ENCODE results near the gene ZNF276. TPM values are rescaled to one million over a fixed set of nuclear protein-coding genes. Genes with fewer than 3 reads are reported as not detected.

ZNF276 gene
- total and polyA plus RNA-seq, 2 donors (not counting 1 experiment from before 2014, with no cell fraction given) = 82.7 to 110 TPM

DNA sequence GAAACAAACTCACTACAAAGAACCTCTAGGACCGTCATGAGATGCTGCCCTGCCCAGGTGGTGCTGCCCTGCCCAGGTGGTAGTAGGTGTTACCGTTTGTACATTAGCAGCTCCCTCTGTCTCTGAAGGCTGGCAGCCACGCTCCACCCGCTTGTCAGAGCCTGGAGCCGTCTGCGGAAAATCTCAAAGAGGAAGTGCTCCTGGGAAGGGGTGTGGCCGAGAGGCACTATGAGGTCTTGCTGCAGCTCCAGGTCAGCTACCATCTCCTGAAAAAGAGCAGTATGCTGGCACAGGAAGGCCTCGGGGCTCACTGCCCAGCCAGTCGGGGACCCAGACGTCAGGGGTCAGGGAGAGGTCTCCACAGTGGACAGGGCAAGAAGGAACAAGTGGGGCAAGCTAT lies 28.3 kb downstream of the ZNF276 start:
- intact Hi-C loops (cut with micrococcal nuclease) = no loop called here
- DNase-seq = peak; percentile 33
- Histone ChIP-seq H3K4me1 (ENCODE audit: control insufficient read depth in 2 of 2, insufficient read depth in 2 of 2, low read length in 2 of 2) (peaks cover 4 to 6% of the 10 kb centered on the region in 2 donors), H3K9ac (ENCODE audit: low read length) (no peak overlapping the region), H3K4me3 (ENCODE audit: control extremely low read depth in 1 of 5, extremely low read depth in 1 of 5, insufficient read depth in 1 of 5, low read depth in 2 of 5, low read length in 4 of 5) (no peak overlapping the region), H3K79me2 (ENCODE audit: control insufficient read depth, insufficient read depth, low read length) (peaks cover 52% of the 10 kb centered on the region), H3K27ac (ENCODE audit: low read length in 2 of 2) (peak overlapping the region in 1 of 2 donors; percentile 36), H2AFZ (ENCODE audit: insufficient read depth, low read depth, low read length, poor library complexity, severe bottlenecking) (no peak overlapping the region), H3K36me3 (replicated peaks in 1 of 2; ENCODE audit: control extremely low read depth in 1 of 2, control insufficient read depth in 1 of 2, extremely low read depth in 1 of 2, insufficient read depth in 2 of 2, low read length in 1 of 2) (peaks cover 3 to 51% of the 10 kb centered on the region in 2 experiments), H3K27me3 (replicated peaks in 1 of 4; ENCODE audit: control extremely low read depth in 1 of 4, control insufficient read depth in 3 of 4, insufficient read depth in 4 of 4, low read length in 3 of 4) (no peaks in the 10 kb centered on the region), H3K4me2 (replicated peaks; ENCODE audit: low read depth, low read length, poor library complexity, severe bottlenecking) (peak overlapping the region; percentile 1), H4K20me1 (ENCODE audit: control insufficient read depth, insufficient read depth, low read length, poor library complexity, severe bottlenecking) (peaks cover 28% of the 10 kb centered on the region), H3K9me3 (ENCODE audit: control extremely low read depth in 1 of 3, control insufficient read depth in 2 of 3, insufficient read depth in 1 of 3, low read length in 2 of 3) (no peaks in the 10 kb centered on the region)
- ATAC-seq (ENCODE audit: low read depth) = peak; percentile 17
- Mint-ChIP-seq H3K27ac (no peak overlapping the region), H3K4me3 (no peak overlapping the region), H3K4me1 (peaks cover 8% of the 10 kb centered on the region), H3K27me3 (no peaks in the 10 kb centered on the region), H3K9me3 (ENCODE audit: insufficient read depth) (no peaks in the 10 kb centered on the region)
- CTCF ChIA-PET = interaction anchor here (4.1 kb wide), 1 partner anchor 111 kb away, joined by 13 read pairs; no protein-coding TSS in a partner anchor
- POLR2A ChIA-PET = no interaction called here
- no peak for TF ChIP-seq EZH2 (IDR thresholded peaks at IDR 0.05; ENCODE audit: borderline replicate concordance, insufficient read depth, low read depth, low read length, poor library complexity, severe bottlenecking)
- TF ChIP-seq, protein P1, sequence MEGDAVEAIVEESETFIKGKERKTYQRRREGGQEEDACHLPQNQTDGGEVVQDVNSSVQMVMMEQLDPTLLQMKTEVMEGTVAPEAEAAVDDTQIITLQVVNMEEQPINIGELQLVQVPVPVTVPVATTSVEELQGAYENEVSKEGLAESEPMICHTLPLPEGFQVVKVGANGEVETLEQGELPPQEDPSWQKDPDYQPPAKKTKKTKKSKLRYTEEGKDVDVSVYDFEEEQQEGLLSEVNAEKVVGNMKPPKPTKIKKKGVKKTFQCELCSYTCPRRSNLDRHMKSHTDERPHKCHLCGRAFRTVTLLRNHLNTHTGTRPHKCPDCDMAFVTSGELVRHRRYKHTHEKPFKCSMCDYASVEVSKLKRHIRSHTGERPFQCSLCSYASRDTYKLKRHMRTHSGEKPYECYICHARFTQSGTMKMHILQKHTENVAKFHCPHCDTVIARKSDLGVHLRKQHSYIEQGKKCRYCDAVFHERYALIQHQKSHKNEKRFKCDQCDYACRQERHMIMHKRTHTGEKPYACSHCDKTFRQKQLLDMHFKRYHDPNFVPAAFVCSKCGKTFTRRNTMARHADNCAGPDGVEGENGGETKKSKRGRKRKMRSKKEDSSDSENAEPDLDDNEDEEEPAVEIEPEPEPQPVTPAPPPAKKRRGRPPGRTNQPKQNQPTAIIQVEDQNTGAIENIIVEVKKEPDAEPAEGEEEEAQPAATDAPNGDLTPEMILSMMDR (IDR thresholded peaks at IDR 0.05) = no peak
- WGBS (ENCODE audit: insufficient coverage) = 42% methylated on average over 10 of the region's 10 CpGs

- peaks cover 45% of the 10 kb centered on the region for H3K4me1 Mint-ChIP-seq
- ATAC-seq (ENCODE audit: low read depth) (no peak), DNase-seq (no peak)
- no peak overlapping the region for H2AFZ ChIP-seq (ENCODE audit: insufficient read depth, low read depth, low read length, poor library complexity, severe bottlenecking)
- H3K4me3 ChIP-seq (ENCODE audit: control extremely low read depth in 1 of 5, extremely low read depth in 1 of 5, insufficient read depth in 1 of 5, low read depth in 2 of 5, low read length in 4 of 5) = no peak overlapping the region
- H3K27me3 Mint-ChIP-seq = no peaks in the 10 kb centered on the region
- CTCF ChIA-PET = no interaction called here
- H3K36me3 ChIP-seq (replicated peaks in 1 of 2; ENCODE audit: control extremely low read depth in 1 of 2, control insufficient read depth in 1 of 2, extremely low read depth in 1 of 2, insufficient read depth in 2 of 2, low read length in 1 of 2) = peaks cover under 1 to 39% of the 10 kb centered on the region in 2 experiments
- WGBS (ENCODE audit: insufficient coverage) = 83% methylated on average over 8 of the region's 26 CpGs
- peaks cover 30 to 43% of the 10 kb centered on the region in 2 donors for H3K4me1 ChIP-seq (ENCODE audit: control insufficient read depth in 2 of 2, insufficient read depth in 2 of 2, low read length in 2 of 2)
- intact Hi-C loops (cut with micrococcal nuclease) = loop anchor here (5.0 to 10.0 kb wide), 2 partner anchors 55 to 102 kb away; partner anchors contain the start of gene SPATA2L
- POLR2A ChIA-PET = no interaction called here
- no peaks in the 10 kb centered on the region for H3K9me3 ChIP-seq (ENCODE audit: control extremely low read depth in 1 of 3, control insufficient read depth in 2 of 3, insufficient read depth in 1 of 3, low read length in 2 of 3)
- H3K4me3 Mint-ChIP-seq = peak overlapping the region; percentile 49
- H3K27ac ChIP-seq (ENCODE audit: low read length in 2 of 2) = peak overlapping the region in 1 of 2 donors; percentile 70
- H3K27me3 ChIP-seq (replicated peaks in 1 of 4; ENCODE audit: control extremely low read depth in 1 of 4, control insufficient read depth in 3 of 4, insufficient read depth in 4 of 4, low read length in 3 of 4) = no peaks in the 10 kb centered on the region
- no peaks in the 10 kb centered on the region for H3K9me3 Mint-ChIP-seq (ENCODE audit: insufficient read depth)
- H4K20me1 ChIP-seq (ENCODE audit: control insufficient read depth, insufficient read depth, low read length, poor library complexity, severe bottlenecking) = peaks cover 13% of the 10 kb centered on the region
- peaks cover 92% of the 10 kb centered on the region for H3K79me2 ChIP-seq (ENCODE audit: control insufficient read depth, insufficient read depth, low read length)
- H3K27ac Mint-ChIP-seq = peak overlapping the region; percentile 92
- no peak for TF ChIP-seq EZH2 (IDR thresholded peaks at IDR 0.05; ENCODE audit: borderline replicate concordance, insufficient read depth, low read depth, low read length, poor library complexity, severe bottlenecking)
- TF ChIP-seq, protein P1 (IDR thresholded peaks at IDR 0.05) = no peak
- H3K4me2 ChIP-seq (replicated peaks; ENCODE audit: low read depth, low read length, poor library complexity, severe bottlenecking) = no peak overlapping the region
- no peak overlapping the region for H3K9ac ChIP-seq (ENCODE audit: low read length)
Observed at GRCh38 chr16:89759746-89760340, 38.5 kb downstream of the ZNF276 start.

Data from B cell (primary cell).